Measurements from ENCODE around the gene FSD1.
"Not testable (repeated sequence)": the region's sequence is repeated elsewhere in the genome, so short reads cannot be mapped to it uniquely, and the experiment has no call there.

Gene FSD1

DNA sequence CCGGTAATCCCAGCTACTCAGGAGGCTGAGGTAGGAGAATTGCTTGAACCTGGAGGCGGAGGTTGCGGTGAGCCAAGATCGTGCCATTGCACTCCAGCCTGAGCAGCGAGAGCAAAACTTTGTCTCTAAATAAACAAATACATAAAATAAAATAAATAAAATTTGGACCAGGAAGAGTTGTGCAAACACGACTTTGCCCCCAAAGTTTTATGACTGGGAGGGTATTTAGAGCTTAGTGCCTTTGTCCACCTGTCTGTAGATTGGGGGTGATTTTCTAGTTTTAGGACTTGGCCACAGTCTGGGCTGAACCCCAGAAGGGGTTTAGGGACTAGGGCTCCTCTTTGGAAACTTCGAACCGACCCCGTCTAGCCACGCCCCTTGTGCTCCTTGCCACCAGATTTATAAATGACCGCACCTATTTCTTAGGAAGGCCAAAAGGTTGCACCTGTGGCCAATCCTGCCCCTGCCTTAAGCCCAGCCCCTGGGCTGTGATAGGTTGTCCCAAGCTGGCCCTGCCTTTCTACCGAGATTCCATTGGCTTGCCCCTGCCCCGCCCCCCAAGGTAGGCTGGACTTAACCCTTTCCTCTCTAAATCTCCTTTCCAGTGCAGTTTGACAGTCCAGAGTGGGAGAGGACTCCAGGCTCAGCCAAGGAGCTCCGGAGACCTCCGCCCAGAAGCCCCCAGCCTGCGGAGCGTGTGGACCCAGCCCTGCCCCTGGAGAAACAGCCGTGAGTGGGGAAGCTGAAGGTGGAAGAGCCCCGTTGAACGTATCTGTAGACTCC, 20.0 kb upstream of the FSD1 start:
- no peak for DNase-seq (ENCODE audit: low read depth in 3 of 3, low spot score in 1 of 3)

GRCh38 chr19:4284974-4285373, 19.4 kb upstream of the FSD1 start:
- DNase-seq (ENCODE audit: low read depth in 3 of 3, low spot score in 1 of 3), result no peak

GRCh38 chr19:4286141-4286540, 18.3 kb upstream of the FSD1 start:
- DNase-seq (ENCODE audit: low read depth in 3 of 3, low spot score in 1 of 3), result not testable (repeated sequence)

GRCh38 chr19:4288091-4288777, 16.2 kb upstream of the FSD1 start:
- DNase-seq (ENCODE audit: low read depth in 3 of 3, low spot score in 1 of 3), result no peak

DNA sequence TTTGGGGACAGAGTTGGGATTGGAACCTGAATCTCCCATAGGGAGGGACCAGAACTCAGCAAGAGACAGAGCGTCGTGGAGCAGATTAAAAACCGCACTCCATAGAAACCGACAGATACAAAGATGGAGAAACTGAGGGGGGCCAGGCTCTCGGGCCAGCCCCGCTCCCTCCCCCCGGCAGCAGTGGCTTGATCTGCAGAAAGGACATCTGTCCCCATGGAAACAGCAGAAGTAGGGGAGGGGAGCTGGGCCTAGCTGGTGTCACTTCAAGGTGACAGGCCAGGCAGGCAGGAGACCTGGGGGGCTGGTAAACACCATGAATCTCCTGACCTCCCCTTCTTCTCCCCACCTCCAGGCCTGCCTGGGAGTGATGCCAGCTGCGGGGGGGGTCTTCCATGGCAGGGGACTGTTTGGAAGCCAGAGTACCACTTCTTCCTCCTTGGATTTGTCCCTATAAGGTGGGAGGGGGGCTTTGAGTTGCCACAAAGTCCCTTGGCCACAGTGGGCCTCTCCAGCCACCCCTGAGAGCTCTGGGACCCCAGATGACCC, 13.1 kb upstream of the FSD1 start:
- DNase-seq (ENCODE audit: low read depth in 3 of 3, low spot score in 1 of 3), result no peak

- DNase-seq (ENCODE audit: low read depth in 3 of 3, low spot score in 1 of 3), result no peak
These were observed 11.9 kb upstream of the FSD1 start for GRCh38 chr19:4292515-4292914.

GRCh38 chr19:4294389-4294788, 10.0 kb upstream of the FSD1 start:
- no peak for DNase-seq (ENCODE audit: low read depth in 3 of 3, low spot score in 1 of 3)

GRCh38 chr19:4295972-4296771, 8.2 kb upstream of the FSD1 start:
- DNase-seq (ENCODE audit: low read depth in 3 of 3, low spot score in 1 of 3), result no peak

DNA sequence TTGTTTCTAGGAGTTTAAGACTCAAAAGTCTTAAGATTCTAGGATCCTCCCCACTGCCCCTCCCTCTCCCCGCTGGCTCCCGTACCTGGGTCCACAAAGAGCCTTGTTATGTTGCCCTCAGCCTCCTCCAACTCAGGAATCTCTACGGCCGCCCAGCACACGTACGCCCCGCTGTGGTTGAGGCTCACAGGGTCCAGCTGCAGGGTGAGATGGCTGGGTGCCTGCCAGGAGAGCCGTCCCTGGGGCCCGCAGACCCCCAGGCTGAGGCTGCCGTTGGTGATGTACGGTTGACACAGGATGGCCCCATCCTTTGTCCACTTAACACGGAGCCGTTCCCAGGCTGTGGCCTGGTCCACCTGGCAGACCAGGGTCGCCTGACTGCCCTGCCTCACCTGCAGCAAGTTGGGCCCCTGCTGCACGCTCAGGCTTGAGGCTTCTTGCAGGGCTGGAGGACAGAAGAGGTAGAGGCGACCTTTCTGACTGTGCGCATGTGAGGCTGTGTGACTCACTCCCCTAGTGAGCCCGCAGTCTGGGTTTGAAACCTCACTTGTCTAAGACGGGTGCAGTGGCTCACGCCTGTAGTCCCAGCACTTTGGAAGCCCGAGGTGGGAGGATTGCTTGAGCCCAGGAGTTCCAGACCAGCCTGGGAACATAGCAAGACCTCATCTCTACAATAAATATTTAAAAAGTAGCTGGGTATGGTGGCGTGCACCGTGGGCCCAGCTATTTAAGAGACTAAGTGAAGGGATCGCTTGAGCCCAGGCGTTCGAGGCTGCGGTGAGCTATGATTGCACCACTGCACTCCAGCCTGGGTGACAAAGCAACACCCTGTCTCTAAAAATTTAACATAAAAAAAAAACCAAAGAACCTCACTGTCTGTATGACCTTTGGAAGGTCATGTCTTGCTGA, 6.2 kb upstream of the FSD1 start:
- no peak for DNase-seq (ENCODE audit: low read depth in 3 of 3, low spot score in 1 of 3)

GRCh38 chr19:4298810-4299550, 5.4 kb upstream of the FSD1 start:
- DNase-seq (ENCODE audit: low read depth in 3 of 3, low spot score in 1 of 3), result no peak

GRCh38 chr19:4300589-4300988, 3.8 kb upstream of the FSD1 start:
- DNase-seq (ENCODE audit: low read depth in 3 of 3, low spot score in 1 of 3), result no peak

GRCh38 chr19:4301590-4302242, 2.7 kb upstream of the FSD1 start:
- no peak for DNase-seq (ENCODE audit: low read depth in 3 of 3, low spot score in 1 of 3)

- DNase-seq (ENCODE audit: low read depth in 3 of 3, low spot score in 1 of 3), result no peak
These were observed 2.2 kb upstream of the FSD1 start, which contains the start of gene TMIGD2 for GRCh38 chr19:4302243-4302640. TMIGD2 (minus strand) TSS chr19:4302389; CDS start chr19:4302385, 4 bp downstream.

- DNase-seq (ENCODE audit: low read depth in 3 of 3, low spot score in 1 of 3), result no peak
These were observed 420 bp upstream of the FSD1 start for GRCh38 chr19:4303819-4304537.

GRCh38 chr19:4305257-4305612, 837 bp downstream of the FSD1 start:
- no peak for DNase-seq (ENCODE audit: low read depth in 3 of 3, low spot score in 1 of 3)

DNA sequence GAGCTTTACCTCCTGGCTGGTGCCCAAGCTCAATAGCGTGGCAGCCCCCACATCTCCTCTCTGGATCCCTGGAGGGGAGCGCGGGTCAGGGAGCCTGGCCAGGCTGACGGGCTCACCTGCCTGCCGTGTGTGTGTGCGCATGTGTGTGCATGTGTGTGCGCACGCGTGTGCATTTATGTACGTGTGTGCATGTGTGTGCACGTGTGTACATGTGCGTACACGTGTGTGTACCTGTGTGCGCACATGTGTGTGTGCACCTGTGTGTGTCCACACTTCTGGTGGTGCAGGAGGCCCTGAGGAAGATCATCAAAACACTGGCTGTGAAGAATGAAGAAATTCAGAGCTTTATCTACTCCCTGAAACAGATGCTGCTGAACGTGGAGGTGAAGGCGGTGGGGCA, 1.3 kb downstream of the FSD1 start:
- no peak for DNase-seq (ENCODE audit: low read depth in 3 of 3, low spot score in 1 of 3)

DNA sequence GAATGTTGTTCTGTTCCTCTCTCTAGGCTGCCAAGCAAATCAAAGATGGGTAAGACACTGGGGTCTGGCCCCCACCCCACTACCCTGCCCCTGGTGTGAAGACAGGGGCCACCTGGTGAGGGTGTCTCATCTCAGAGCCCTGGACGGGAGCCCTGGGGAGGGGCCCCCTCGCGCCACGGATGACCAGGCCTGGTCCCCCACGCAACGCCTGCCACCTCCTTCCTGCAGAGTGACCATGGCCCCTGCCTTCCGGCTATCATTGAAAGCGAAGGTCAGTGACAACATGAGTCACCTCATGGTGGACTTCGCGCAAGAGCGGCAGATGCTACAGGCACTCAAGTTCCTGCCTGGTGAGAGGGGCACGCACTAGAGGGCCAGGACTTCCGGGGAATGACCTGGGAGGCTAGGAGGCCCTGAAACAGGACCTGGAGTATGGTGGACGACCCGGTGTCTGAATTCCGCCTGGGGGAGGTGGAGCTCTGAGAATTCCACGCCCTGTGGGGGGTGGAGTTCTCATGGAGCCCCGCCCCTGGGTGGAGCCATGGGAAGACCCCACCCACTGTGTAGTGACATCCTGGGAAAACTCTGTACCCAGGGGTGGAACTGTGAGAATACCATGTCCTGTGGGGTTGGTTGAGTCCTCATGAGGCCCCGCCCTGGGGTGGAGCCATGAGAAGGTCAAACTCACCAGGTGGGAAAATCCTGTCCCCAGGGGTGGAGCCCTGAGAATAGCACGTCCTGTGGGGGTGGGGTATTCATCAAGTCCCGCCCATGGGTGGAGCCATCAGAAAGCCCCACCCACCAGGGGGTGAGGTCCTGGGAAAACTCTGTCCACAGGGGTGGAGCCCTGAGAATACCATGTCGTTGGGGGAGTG, 6.1 kb downstream of the FSD1 start:
- no peak for DNase-seq (ENCODE audit: low read depth in 3 of 3, low spot score in 1 of 3)
